GDM1 (cell line): ENCODE measurements around the gene ZNG1E.
"Not testable (repeated sequence)": the region's sequence is repeated elsewhere in the genome, so short reads cannot be mapped to it uniquely, and the experiment has no call there.

ENCODE experiments used
- DNase-seq: peaks from one replicate; lab custom pipeline; 2025; lab: John Stamatoyannopoulos, UW

The ZNG1E gene

DNA sequence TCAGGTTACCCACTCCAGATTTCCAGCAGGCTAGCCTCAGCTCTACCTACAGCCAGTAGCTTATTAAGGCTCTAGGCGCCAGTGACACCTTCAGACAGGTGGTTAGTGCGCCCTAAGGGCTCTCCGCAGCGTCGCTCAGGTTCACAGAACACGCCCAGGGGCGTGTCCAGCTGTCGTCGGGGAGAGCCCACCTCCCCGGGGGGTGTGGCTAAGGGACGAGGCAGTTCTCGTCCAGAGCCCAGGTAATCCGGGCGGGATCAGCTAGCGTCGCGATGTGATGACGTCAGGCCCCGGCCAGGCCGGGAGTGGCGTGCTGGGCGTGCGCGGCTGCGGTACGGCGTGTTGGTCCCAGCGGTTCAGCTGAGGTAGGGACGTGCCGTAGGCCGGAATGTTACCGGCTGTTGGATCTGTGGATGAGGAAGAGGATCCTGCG lies at the start of gene ZNG1E:
Gene ZNG1E (plus strand): TSS at position 340 of the 433 bp plus-strand sequence. CDS start 49 bp downstream, at position 389.
- not testable (repeated sequence) for DNase-seq

- DNase-seq = not testable (repeated sequence)
Measured at GRCh38 chr9:65673579-65673978, 2.1 kb upstream of the ZNG1E start.

GRCh38 chr9:65675018-65675417 lies 710 bp upstream of the ZNG1E start:
- DNase-seq = not testable (repeated sequence)

GRCh38 chr9:65676389-65676788 lies 661 bp downstream of the ZNG1E start:
- not testable (repeated sequence) for DNase-seq

GRCh38 chr9:65678533-65678932 lies 2.8 kb downstream of the ZNG1E start:
- DNase-seq = not testable (repeated sequence)

DNA sequence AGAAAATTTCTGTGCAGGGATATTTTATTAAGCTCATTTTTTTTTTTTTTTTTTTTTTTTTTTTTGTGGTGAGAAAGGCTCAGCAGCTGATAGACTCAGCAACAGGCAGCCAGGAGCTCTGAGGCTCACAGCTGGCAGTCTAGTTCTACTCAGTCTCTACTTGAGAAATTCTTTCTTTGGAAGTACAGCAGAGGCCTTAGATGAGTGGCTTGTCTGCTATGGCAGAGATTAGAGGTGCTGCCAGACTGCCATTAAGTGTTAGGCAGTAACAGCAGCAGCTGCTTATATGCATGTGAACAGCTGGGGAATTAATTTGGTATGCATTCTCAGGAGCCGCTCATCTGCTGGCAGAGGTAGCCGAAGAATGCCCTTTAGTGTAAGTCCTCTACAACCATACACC lies 27.8 kb downstream of the ZNG1E start:
- not testable (repeated sequence) for DNase-seq

- DNase-seq = not testable (repeated sequence)
Measured at GRCh38 chr9:65714445-65714844, 38.7 kb downstream of the ZNG1E start.

- DNase-seq = not testable (repeated sequence)
Measured at GRCh38 chr9:65737096-65737564, 61.4 kb downstream of the ZNG1E start, which contains the start of gene FOXD4L4. FOXD4L4 (plus strand) TSS chr9:65737146; CDS start chr9:65737146, 0 bp downstream.

- DNase-seq = not testable (repeated sequence)
Measured at GRCh38 chr9:65738133-65738532, 62.4 kb downstream of the ZNG1E start.
